ENCODE measurements around the gene PRKCZ. TPM values are rescaled to one million over a fixed set of nuclear protein-coding genes. Genes with fewer than 3 reads are reported as not detected.

PRKCZ gene
- total and polyA plus RNA-seq, 9 of the 15 experiments (the other 6 are each of a cell fraction or from before 2014, with no cell fraction given) = 0.07 to 3.1 (median 1.3) TPM

DNA sequence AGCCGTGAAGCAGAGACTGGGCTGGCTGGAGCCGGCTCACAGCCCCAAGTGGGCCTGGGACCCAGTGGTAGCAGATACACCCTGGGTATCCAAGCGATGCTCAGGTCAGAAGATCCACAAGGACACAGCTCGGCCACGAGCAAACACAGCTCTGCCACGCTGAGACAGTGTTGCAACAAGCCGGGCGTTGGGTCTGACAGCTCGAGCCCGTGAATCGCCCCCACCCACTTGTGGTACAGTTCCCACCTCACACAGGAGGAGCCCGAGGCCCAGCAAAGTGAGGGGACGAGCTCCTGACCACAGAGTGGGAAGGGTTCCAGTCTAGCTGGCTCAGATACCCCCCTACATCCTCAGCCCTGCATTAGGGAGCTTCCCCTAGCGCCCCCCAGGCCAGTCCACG, 8.9 kb upstream of the PRKCZ start:
- Histone ChIP-seq H3K4me3 (no peak overlapping the region), H3K27me3 (ENCODE audit: control insufficient read depth in 2 of 2, insufficient read depth in 2 of 2, low read length in 2 of 2) (peaks cover 53 to 82% of the 10 kb centered on the region in 2 experiments; a peak in 4 of 5 replicates), H3K79me2 (ENCODE audit: control insufficient read depth, insufficient read depth, low read length) (no peaks in the 10 kb centered on the region), H3K27ac (ENCODE audit: extremely low read depth, low read depth, low read length) (no peak overlapping the region), H2AFZ (ENCODE audit: low read depth, low read length) (no peak overlapping the region), H3K9me1 (ENCODE audit: control insufficient read depth, insufficient read depth, low read length) (no peaks in the 10 kb centered on the region), H3K36me3 (ENCODE audit: control insufficient read depth, insufficient read depth, low read length) (no peaks in the 10 kb centered on the region), H4K20me1 (replicated peaks; ENCODE audit: control insufficient read depth, insufficient read depth, low read length) (peaks cover 19% of the 10 kb centered on the region), H3K4me1 (replicated peaks in 1 of 2; ENCODE audit: control insufficient read depth in 2 of 2, insufficient read depth in 2 of 2, low read length in 2 of 2) (peaks cover 0 to 28% of the 10 kb centered on the region in 2 experiments; a peak in 2 of 5 replicates), H3K9ac (ENCODE audit: insufficient read depth in 1 of 2, low read depth in 2 of 2, low read length in 2 of 2) (no peak overlapping the region; a peak in 1 of 4 replicates), H3K4me2 (ENCODE audit: insufficient read depth, low read length) (no peak overlapping the region), H3K9me3 (replicated peaks; ENCODE audit: control insufficient read depth, insufficient read depth, low read depth, low read length) (no peaks in the 10 kb centered on the region)
- ATAC-seq (no peak), FAIRE-seq (no peak), DNase-seq (ENCODE audit: extremely low read depth in 1 of 4, low spot score in 3 of 4) (no peak)
- intact Hi-C loops (cut with micrococcal nuclease) (no loop called here), in situ Hi-C loops (cut with MboI) (no loop called here)
- POLR2A ChIA-PET = interaction anchor here (0.6 to 1.9 kb wide), 2 partner anchors 9 to 11 kb away, joined by 3 to 4 read pairs; no protein-coding TSS in a partner anchor
- under 1% methylated on average over 15 of the region's 15 CpGs for WGBS (ENCODE audit: insufficient coverage, low coverage, missing lambda C conversion rate)
- CTCF ChIA-PET (ENCODE audit: low intra/inter-chr PET ratio) = no interaction called here
- TF ChIP-seq, protein P1, sequence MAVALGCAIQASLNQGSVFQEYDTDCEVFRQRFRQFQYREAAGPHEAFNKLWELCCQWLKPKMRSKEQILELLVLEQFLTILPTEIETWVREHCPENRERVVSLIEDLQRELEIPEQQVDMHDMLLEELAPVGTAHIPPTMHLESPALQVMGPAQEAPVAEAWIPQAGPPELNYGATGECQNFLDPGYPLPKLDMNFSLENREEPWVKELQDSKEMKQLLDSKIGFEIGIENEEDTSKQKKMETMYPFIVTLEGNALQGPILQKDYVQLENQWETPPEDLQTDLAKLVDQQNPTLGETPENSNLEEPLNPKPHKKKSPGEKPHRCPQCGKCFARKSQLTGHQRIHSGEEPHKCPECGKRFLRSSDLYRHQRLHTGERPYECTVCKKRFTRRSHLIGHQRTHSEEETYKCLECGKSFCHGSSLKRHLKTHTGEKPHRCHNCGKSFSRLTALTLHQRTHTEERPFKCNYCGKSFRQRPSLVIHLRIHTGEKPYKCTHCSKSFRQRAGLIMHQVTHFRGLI (CRISPR knock-in tag; IDR thresholded peaks at IDR 0.05) = no peak
- TF ChIP-seq, protein P2, sequence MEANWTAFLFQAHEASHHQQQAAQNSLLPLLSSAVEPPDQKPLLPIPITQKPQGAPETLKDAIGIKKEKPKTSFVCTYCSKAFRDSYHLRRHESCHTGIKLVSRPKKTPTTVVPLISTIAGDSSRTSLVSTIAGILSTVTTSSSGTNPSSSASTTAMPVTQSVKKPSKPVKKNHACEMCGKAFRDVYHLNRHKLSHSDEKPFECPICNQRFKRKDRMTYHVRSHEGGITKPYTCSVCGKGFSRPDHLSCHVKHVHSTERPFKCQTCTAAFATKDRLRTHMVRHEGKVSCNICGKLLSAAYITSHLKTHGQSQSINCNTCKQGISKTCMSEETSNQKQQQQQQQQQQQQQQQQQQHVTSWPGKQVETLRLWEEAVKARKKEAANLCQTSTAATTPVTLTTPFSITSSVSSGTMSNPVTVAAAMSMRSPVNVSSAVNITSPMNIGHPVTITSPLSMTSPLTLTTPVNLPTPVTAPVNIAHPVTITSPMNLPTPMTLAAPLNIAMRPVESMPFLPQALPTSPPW (CRISPR knock-in tag; IDR thresholded peaks at IDR 0.05) = no peak
- no TSS peak for BruUV-seq (replicated peaks)
